HEK293T (cell line): Measurements from ENCODE around the gene CALN1.

ENCODE experiments used
- ARNT ChIP-seq: fragments of 450-650 bp; IDR thresholded peaks from 2 replicates; pipeline ENCODE4 v1.6.1; 2017; ENCODE audit warnings: mild to moderate bottlenecking
- BHLHE40 ChIP-seq: fragments of 450-650 bp; IDR thresholded peaks from 2 replicates; pipeline ENCODE4 v1.6.1; 2016; ENCODE audit warnings: mild to moderate bottlenecking, moderate library complexity, borderline replicate concordance
- CTBP1 ChIP-seq: fragments of 450-650 bp; IDR thresholded peaks from 2 replicates; pipeline ENCODE4 v1.6.1; 2016; ENCODE audit warnings: borderline replicate concordance
- FOXA1 ChIP-seq: fragments of 450-650 bp; IDR thresholded peaks from 2 replicates; pipeline ENCODE4 v1.6.1; 2016; ENCODE audit warnings: mild to moderate bottlenecking
- FOXK2 ChIP-seq: fragments of 450-650 bp; IDR thresholded peaks from 2 replicates; pipeline ENCODE4 v1.6.1; 2016; ENCODE audit warnings: mild to moderate bottlenecking
- FOXM1 ChIP-seq: fragments of 450-650 bp; IDR thresholded peaks from 2 replicates; pipeline ENCODE4 v1.6.1; 2017; ENCODE audit warnings: mild to moderate bottlenecking, borderline replicate concordance
- HDGF ChIP-seq: fragments of 450-650 bp; IDR thresholded peaks from 2 replicates; pipeline ENCODE4 v1.6.1; 2017; ENCODE audit warnings: antibody characterized with exemption, borderline replicate concordance
- L3MBTL2 ChIP-seq: fragments of 450-650 bp; conservative IDR thresholded peaks from 2 replicates; pipeline ENCODE4 v1.6.1; 2016; ENCODE audit warnings: mild to moderate bottlenecking
- LEF1 ChIP-seq: fragments of 450-650 bp; IDR thresholded peaks from 2 replicates; pipeline ENCODE4 v1.6.1; 2017; ENCODE audit warnings: mild to moderate bottlenecking, borderline replicate concordance
- NFRKB ChIP-seq: fragments of 450-650 bp; IDR thresholded peaks from 2 replicates; pipeline ENCODE4 v1.6.1; 2016; ENCODE audit warnings: mild to moderate bottlenecking, moderate library complexity
- SP1 ChIP-seq: fragments of 450-650 bp; IDR thresholded peaks from 2 replicates; pipeline ENCODE4 v1.6.1; 2017
- SUZ12 ChIP-seq: fragments of 450-650 bp; IDR thresholded peaks from 2 replicates; pipeline ENCODE4 v1.6.1; 2016; ENCODE audit warnings: mild to moderate bottlenecking
- TARDBP ChIP-seq: fragments of 450-650 bp; IDR thresholded peaks from 2 replicates; pipeline ENCODE4 v1.6.1; 2016
- ZNF384 ChIP-seq: fragments of 450-650 bp; IDR thresholded peaks from 2 replicates; pipeline ENCODE4 v1.6.1; 2016

DNA sequence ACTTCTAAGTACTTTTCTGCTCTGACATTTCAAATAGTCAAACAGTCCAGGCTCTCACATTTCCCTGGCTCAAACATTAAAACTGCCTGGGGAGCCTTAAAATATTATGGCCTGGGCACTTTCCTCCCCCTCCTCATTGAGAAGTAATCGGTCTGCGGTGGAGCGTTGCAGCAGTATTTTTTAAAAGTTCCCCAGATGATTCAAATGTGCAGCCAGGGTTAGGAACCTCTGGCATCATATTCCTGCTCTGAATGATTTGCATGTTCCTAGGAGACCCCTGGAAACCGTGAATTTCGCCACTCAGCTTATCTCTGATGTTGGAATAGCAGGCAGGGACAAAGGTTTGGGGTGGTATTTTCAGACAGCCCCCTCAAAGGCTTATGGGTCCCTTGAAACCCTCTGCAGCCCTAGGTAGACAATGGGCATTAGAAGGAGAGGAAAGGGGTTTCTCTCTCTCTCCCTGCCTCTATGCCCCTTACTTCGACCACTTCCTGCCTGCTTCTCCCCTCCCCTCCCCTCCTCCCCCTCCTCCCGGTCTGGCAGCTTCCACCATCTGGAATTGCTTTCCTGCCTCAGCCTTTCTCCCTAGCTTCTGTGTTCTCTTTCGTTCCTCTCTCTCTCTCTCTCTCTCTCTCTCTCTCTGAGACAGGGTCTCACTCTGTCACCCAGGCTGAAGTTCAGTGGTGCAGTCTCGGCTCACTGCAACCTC, 658.0 kb downstream of the CALN1 start:
- TF ChIP-seq CTBP1: no peak
- no peak for TF ChIP-seq SP1
- no peak for TF ChIP-seq ARNT
- TF ChIP-seq FOXA1: no peak
- TF ChIP-seq LEF1: no peak
- no peak for TF ChIP-seq SUZ12
- no peak for TF ChIP-seq BHLHE40
- TF ChIP-seq ZNF384: no peak
- TF ChIP-seq TARDBP: no peak
- no peak for TF ChIP-seq NFRKB
- no peak for TF ChIP-seq FOXK2
- no peak for TF ChIP-seq HDGF
- TF ChIP-seq FOXM1: no peak
- TF ChIP-seq L3MBTL2: no peak
